ENCODE results near the gene ASTN2.

The ASTN2 gene

GRCh38 chr9:117368684-117369230, 46.1 kb downstream of the ASTN2 start:
- H3K9me3 ChIP-seq (ENCODE audit: insufficient read depth, low read length), result no peaks in the 10 kb centered on the region
- no peak overlapping the region for H3K9ac ChIP-seq (ENCODE audit: insufficient read length, low read depth)
- no peak for DNase-seq (ENCODE audit: low read depth, low spot score)
- no peaks in the 10 kb centered on the region for H3K4me1 ChIP-seq (ENCODE audit: insufficient read depth, insufficient read length)
- no peak for TF ChIP-seq ZNF274 (IDR thresholded peaks at IDR 0.05; ENCODE audit: low read depth, low read length)
- TF ChIP-seq SUZ12 (IDR thresholded peaks at IDR 0.05; ENCODE audit: extremely low read depth, insufficient read depth, insufficient read length), result no peak
- TF ChIP-seq YY1 (IDR thresholded peaks at IDR 0.05; ENCODE audit: insufficient read depth, insufficient read length), result no peak
- H3K4me3 ChIP-seq (ENCODE audit: insufficient read length, low read depth), result no peak overlapping the region
- H3K27me3 ChIP-seq (ENCODE audit: insufficient read depth, insufficient read length), result no peaks in the 10 kb centered on the region
- H3K36me3 ChIP-seq (ENCODE audit: insufficient read depth, insufficient read length, low read length), result no peaks in the 10 kb centered on the region

GRCh38 chr9:117365438-117365837, 49.4 kb downstream of the ASTN2 start:
- TF ChIP-seq YY1 (IDR thresholded peaks at IDR 0.05; ENCODE audit: insufficient read depth, insufficient read length) (no peak), SUZ12 (IDR thresholded peaks at IDR 0.05; ENCODE audit: extremely low read depth, insufficient read depth, insufficient read length) (no peak), ZNF274 (IDR thresholded peaks at IDR 0.05; ENCODE audit: low read depth, low read length) (no peak)
- H3K36me3 ChIP-seq (ENCODE audit: insufficient read depth, insufficient read length, low read length), result no peaks in the 10 kb centered on the region
- DNase-seq (ENCODE audit: low read depth, low spot score), result no peak
- no peaks in the 10 kb centered on the region for H3K9me3 ChIP-seq (ENCODE audit: insufficient read depth, low read length)
- H3K4me1 ChIP-seq (ENCODE audit: insufficient read depth, insufficient read length), result no peaks in the 10 kb centered on the region
- no peaks in the 10 kb centered on the region for H3K27me3 ChIP-seq (ENCODE audit: insufficient read depth, insufficient read length)
- no peak overlapping the region for H3K4me3 ChIP-seq (ENCODE audit: insufficient read length, low read depth)
- H3K9ac ChIP-seq (ENCODE audit: insufficient read length, low read depth), result no peak overlapping the region

DNA sequence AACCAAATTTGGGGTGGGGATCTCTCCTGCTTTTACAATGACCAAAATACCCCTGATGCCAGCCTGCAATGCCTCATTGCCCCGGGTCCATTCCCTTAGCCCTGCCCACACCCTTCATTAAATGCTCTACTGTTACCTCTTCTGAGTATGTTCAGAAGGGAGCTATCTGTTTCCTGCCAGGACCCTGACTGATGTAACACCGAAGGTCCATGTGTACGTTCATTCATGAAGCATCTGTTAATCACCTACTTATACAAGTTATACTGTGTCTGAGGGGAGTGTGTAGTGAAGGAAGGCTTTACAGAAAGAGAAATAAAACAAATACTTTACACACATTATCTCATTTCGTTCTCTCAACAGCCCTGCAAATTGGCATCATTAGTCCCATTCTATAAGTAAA, 51.9 kb downstream of the ASTN2 start:
- DNase-seq (ENCODE audit: low read depth, low spot score), result no peak
- Histone ChIP-seq H3K9me3 (ENCODE audit: insufficient read depth, low read length) (no peaks in the 10 kb centered on the region), H3K4me3 (ENCODE audit: insufficient read length, low read depth) (no peak overlapping the region), H3K4me1 (ENCODE audit: insufficient read depth, insufficient read length) (no peaks in the 10 kb centered on the region), H3K36me3 (ENCODE audit: insufficient read depth, insufficient read length, low read length) (no peaks in the 10 kb centered on the region), H3K27me3 (ENCODE audit: insufficient read depth, insufficient read length) (no peaks in the 10 kb centered on the region), H3K9ac (ENCODE audit: insufficient read length, low read depth) (no peak overlapping the region)
- no peak for TF ChIP-seq SUZ12 (IDR thresholded peaks at IDR 0.05; ENCODE audit: extremely low read depth, insufficient read depth, insufficient read length)
- TF ChIP-seq YY1 (IDR thresholded peaks at IDR 0.05; ENCODE audit: insufficient read depth, insufficient read length), result no peak
- no peak for TF ChIP-seq ZNF274 (IDR thresholded peaks at IDR 0.05; ENCODE audit: low read depth, low read length)

DNA sequence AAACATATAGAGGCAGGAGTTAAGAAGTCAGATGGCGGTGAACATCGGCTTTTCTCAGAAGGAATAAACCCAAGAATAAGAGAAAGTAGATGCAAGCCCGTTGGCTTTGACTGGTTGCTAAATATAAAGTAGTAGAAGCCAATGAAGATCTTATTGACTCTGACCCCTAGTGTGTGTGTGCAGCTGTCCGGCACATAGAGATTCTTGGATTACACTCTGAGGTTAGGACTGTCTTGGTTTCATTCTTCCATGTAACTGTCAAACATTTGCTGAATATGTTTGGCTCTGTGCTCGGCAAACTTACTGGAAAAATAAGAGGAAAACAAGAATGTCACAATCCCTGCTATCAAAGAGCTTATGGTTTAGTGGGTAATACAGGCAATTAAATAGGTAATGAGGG, 54.9 kb downstream of the ASTN2 start:
- no peak overlapping the region for H3K4me3 ChIP-seq (ENCODE audit: insufficient read length, low read depth)
- H3K36me3 ChIP-seq (ENCODE audit: insufficient read depth, insufficient read length, low read length), result no peaks in the 10 kb centered on the region
- no peak for DNase-seq (ENCODE audit: low read depth, low spot score)
- H3K9me3 ChIP-seq (ENCODE audit: insufficient read depth, low read length), result no peaks in the 10 kb centered on the region
- H3K9ac ChIP-seq (ENCODE audit: insufficient read length, low read depth), result no peak overlapping the region
- TF ChIP-seq SUZ12 (IDR thresholded peaks at IDR 0.05; ENCODE audit: extremely low read depth, insufficient read depth, insufficient read length) (no peak), YY1 (IDR thresholded peaks at IDR 0.05; ENCODE audit: insufficient read depth, insufficient read length) (no peak), ZNF274 (IDR thresholded peaks at IDR 0.05; ENCODE audit: low read depth, low read length) (no peak)
- H3K4me1 ChIP-seq (ENCODE audit: insufficient read depth, insufficient read length), result no peaks in the 10 kb centered on the region
- H3K27me3 ChIP-seq (ENCODE audit: insufficient read depth, insufficient read length), result no peaks in the 10 kb centered on the region

DNA sequence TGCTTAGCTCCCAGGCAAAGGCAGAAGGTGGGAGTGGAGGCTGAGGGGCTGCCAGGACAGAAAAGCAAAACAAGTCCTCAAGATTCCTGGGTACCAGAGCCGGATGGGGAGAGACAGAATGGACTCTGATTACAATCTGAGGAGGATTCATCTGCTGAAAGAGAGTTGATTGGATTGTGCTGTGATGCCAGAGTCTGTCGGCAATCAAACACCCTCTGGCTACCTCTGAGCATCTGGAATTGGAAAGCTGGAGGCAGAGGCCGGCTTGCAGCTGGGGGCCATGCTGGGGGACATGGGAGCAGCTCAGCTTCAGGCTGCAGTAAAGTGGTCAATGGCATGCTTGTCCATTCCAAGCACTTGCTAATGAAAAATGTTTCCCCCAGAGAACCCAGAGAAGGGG, 59.3 kb downstream of the ASTN2 start:
- no peak for TF ChIP-seq SUZ12 (IDR thresholded peaks at IDR 0.05; ENCODE audit: extremely low read depth, insufficient read depth, insufficient read length)
- no peak for TF ChIP-seq ZNF274 (IDR thresholded peaks at IDR 0.05; ENCODE audit: low read depth, low read length)
- TF ChIP-seq YY1 (IDR thresholded peaks at IDR 0.05; ENCODE audit: insufficient read depth, insufficient read length), result no peak
- Histone ChIP-seq H3K36me3 (ENCODE audit: insufficient read depth, insufficient read length, low read length) (no peaks in the 10 kb centered on the region), H3K9me3 (ENCODE audit: insufficient read depth, low read length) (no peaks in the 10 kb centered on the region), H3K4me3 (ENCODE audit: insufficient read length, low read depth) (no peak overlapping the region), H3K9ac (ENCODE audit: insufficient read length, low read depth) (no peak overlapping the region), H3K27me3 (ENCODE audit: insufficient read depth, insufficient read length) (no peaks in the 10 kb centered on the region), H3K4me1 (ENCODE audit: insufficient read depth, insufficient read length) (no peaks in the 10 kb centered on the region)
- no peak for DNase-seq (ENCODE audit: low read depth, low spot score)

DNA sequence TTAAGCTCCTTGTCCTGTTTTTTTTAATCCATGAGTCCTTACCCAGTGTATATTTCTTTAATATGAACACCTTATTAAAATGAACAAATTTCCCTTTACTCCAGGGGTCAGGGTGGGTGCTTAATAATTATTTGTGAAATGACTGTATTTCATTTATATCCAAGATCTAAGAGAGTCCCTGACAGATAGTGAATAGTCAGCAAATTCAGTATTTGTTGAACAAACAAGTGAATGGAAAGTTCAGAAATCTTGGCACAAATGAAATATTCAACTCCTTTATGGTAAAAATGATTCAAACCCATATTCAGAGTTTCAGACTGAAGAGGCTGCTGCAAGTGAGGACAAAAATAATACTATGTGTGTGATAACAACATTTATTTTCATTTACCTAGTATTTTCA, 59.9 kb downstream of the ASTN2 start:
- no peak for TF ChIP-seq SUZ12 (IDR thresholded peaks at IDR 0.05; ENCODE audit: extremely low read depth, insufficient read depth, insufficient read length)
- no peak for TF ChIP-seq ZNF274 (IDR thresholded peaks at IDR 0.05; ENCODE audit: low read depth, low read length)
- no peak for TF ChIP-seq YY1 (IDR thresholded peaks at IDR 0.05; ENCODE audit: insufficient read depth, insufficient read length)
- no peaks in the 10 kb centered on the region for H3K27me3 ChIP-seq (ENCODE audit: insufficient read depth, insufficient read length)

DNA sequence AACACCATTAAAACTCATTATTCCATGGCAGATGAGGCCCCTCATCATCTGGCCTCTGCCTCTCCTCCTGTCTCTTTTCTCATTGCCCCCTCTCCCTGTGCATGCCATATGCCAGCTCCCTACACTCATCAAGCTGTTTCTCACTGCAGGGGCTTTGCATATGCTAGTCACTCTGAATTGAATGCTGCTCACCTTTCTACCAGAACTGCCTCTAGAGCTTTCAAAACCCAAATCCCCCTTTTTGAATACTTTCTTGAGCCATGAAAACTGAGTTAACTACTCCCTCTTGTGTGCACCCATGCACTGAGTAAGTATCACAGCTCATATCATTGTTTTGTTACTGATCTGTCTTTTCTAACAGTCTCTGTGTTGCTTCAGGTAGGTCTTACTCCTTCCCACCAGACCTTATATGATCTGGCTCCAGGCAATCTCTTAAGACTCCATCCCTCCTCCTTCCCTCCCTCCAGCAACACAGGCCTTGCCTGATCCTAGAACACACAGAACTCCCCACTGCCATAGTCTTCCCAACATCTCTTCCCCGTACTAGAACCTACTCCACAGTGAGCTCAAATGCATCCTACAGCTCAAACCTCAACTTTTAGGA, 60.5 kb downstream of the ASTN2 start:
- Histone ChIP-seq H3K4me1 (ENCODE audit: insufficient read depth, insufficient read length) (no peaks in the 10 kb centered on the region), H3K9ac (ENCODE audit: insufficient read length, low read depth) (no peak overlapping the region), H3K36me3 (ENCODE audit: insufficient read depth, insufficient read length, low read length) (no peaks in the 10 kb centered on the region), H3K4me3 (ENCODE audit: insufficient read length, low read depth) (no peak overlapping the region), H3K9me3 (ENCODE audit: insufficient read depth, low read length) (no peaks in the 10 kb centered on the region), H3K27me3 (ENCODE audit: insufficient read depth, insufficient read length) (no peaks in the 10 kb centered on the region)
- DNase-seq (ENCODE audit: low read depth, low spot score), result peak; percentile 20
- TF ChIP-seq ZNF274 (IDR thresholded peaks at IDR 0.05; ENCODE audit: low read depth, low read length) (no peak), YY1 (IDR thresholded peaks at IDR 0.05; ENCODE audit: insufficient read depth, insufficient read length) (no peak), SUZ12 (IDR thresholded peaks at IDR 0.05; ENCODE audit: extremely low read depth, insufficient read depth, insufficient read length) (no peak)

More for the DNA sequence above, 59.9 kb downstream of the ASTN2 start:
- H3K4me1 ChIP-seq (ENCODE audit: insufficient read depth, insufficient read length), result no peaks in the 10 kb centered on the region
- no peak overlapping the region for H3K4me3 ChIP-seq (ENCODE audit: insufficient read length, low read depth)
- H3K9ac ChIP-seq (ENCODE audit: insufficient read length, low read depth), result no peak overlapping the region
- no peaks in the 10 kb centered on the region for H3K36me3 ChIP-seq (ENCODE audit: insufficient read depth, insufficient read length, low read length)
- H3K9me3 ChIP-seq (ENCODE audit: insufficient read depth, low read length), result no peaks in the 10 kb centered on the region
- no peak for DNase-seq (ENCODE audit: low read depth, low spot score)

Data from NT2/D1 (cell line).